ENCODE results near the gene FAM181B.

DNA sequence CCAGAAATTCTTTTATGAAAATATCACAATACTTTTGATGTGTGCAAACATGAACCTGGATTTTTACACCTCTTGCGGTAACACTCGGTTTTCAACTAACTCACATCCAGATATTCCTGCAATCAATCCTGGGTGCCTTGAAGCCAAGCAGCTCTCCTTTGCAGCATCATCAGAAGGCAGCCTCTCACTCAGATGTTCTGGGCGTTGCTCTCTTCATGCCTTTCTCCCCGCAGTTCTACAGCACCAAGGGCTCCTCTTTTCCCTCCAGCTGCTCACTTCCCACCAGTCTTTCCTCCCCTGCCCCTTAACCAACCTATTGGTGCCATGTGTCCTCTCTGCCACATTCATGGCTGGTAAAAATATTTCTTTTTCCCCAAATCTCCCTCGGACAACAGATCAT lies 2.9 kb downstream of the FAM181B start:
- TF ChIP-seq CTCF (IDR thresholded peaks at IDR 0.05) (no peak), POLR2A (IDR thresholded peaks at IDR 0.05) (no peak)

All from heart left ventricle (tissue), 13 donors.